Gastrocnemius medialis (tissue), 4 donors: ENCODE results near the gene PLCL1. TPM values are rescaled to one million over a fixed set of nuclear protein-coding genes. Genes with fewer than 3 reads are reported as not detected.
A peak's percentile ranks its signal among the peaks of the same experiment; 100 is the strongest.

ENCODE experiments used
- ATAC-seq, 2 donors: fragments of 150-250 bp; one replicate each; pipeline ENCODE4 v1.9.1; 2016
- DNase-seq, 2 donors: peaks; one replicate each; pipeline ENCODE4 v3.0.0-alpha.2; 2019
- H3K27ac ChIP-seq, 4 donors: fragments of 200-600 bp; sonication (generic); 1 replicate in 1 of 4; 2 replicates in 3 of 4; pipeline ENCODE4 v1.5.1; 2016 to 2018; ENCODE audit warnings: mild to moderate bottlenecking in 2 of 4, moderate library complexity in 1 of 4
- H3K27me3 ChIP-seq, 3 donors: fragments of 200-600 bp; sonication (generic) in 2 of 3; 1 replicate in 1 of 3; 2 replicates in 2 of 3; pipeline versions ENCODE4 v1.5.1 to v1.6.0; 2016 to 2019; ENCODE audit warnings: mild to moderate bottlenecking in 1 of 3, moderate library complexity in 1 of 3
- H3K36me3 ChIP-seq, 2 donors: fragments of 200-600 bp; sonication (generic) in 1 of 2; one replicate each; pipeline ENCODE4 v1.5.1; 2017 to 2018
- H3K4me1 ChIP-seq, 2 donors: fragments of 200-600 bp; sonication (generic) in 1 of 2; one replicate each; pipeline ENCODE4 v1.5.1; 2016 to 2017; ENCODE audit warnings: mild to moderate bottlenecking in 2 of 2
- H3K4me3 ChIP-seq, 4 donors: fragments of 200-600 bp; sonication (generic) in 3 of 4; 1 replicate in 1 of 4; 2 replicates in 3 of 4; pipeline ENCODE4 v1.5.1; 2016 to 2019; ENCODE audit warnings: mild to moderate bottlenecking in 2 of 4
- H3K9me3 ChIP-seq, 3 donors: fragments of 200-600 bp; sonication (generic) in 2 of 3; 1 replicate in 1 of 3; 2 replicates in 2 of 3; pipeline ENCODE4 v1.5.1; 2016 to 2019
- CTCF ChIP-seq, 5 experiments: fragments of 450-650 bp in 3 of 5; fragments of 200-600 bp in 2 of 5; sonication (generic) in 2 of 5; IDR thresholded peaks in 4 of 5; conservative IDR thresholded peaks in 1 of 5; 1 replicate in 4 of 5; 2 replicates in 1 of 5; pipeline ENCODE4 v1.5.1; 2016 to 2019; ENCODE audit warnings: antibody characterized with exemption in 5 of 5, mild to moderate bottlenecking in 3 of 5, moderate library complexity in 3 of 5
- POLR2A ChIP-seq, 2 donors: fragments of 450-650 bp; IDR thresholded peaks; one replicate each; pipeline ENCODE4 v1.6.1; 2017; ENCODE audit warnings: antibody characterized with exemption in 2 of 2, mild to moderate bottlenecking in 2 of 2, moderate library complexity in 2 of 2
- in situ Hi-C, 4 donors: fragments of 200-750 bp; cut with MboI; loops; one replicate each; pipeline versions ENCODE4 v1.15.0 to v1.8.0; 2017; ENCODE audit warnings: low sequenced_read_pairs in 4 of 4
- intact Hi-C: fragments of 100-400 bp; cut with DNase I; formaldehyde crosslinking; loops from one replicate; pipeline ENCODE4 v1.15.1; 2023; ENCODE audit warnings: low total_unique reads
- total RNA-seq, 4 donors: library from RNA; depleted of rRNA; stranded (reverse); fragments of >200 nt; gene quantifications; one replicate each; pipeline versions ENCODE4 v1.1.0 to v1.2.3, GENCODE V29; 2016

PLCL1 gene
- total RNA-seq, 4 donors from 2014 or later: 5.9 to 10.7 (median 9.8) TPM

- in situ Hi-C loops (no loop called here), intact Hi-C loops (no loop called here)
- no peaks in the 10 kb centered on the region for H3K9me3 ChIP-seq
- DNase-seq (no peak), ATAC-seq (no peak)
- H3K4me1 ChIP-seq: peaks cover 42 to 54% of the 10 kb centered on the region in 2 donors
- no peak overlapping the region for H3K4me3 ChIP-seq
- H3K27ac ChIP-seq: no peak overlapping the region
- no peaks in the 10 kb centered on the region for H3K36me3 ChIP-seq
- no peaks in the 10 kb centered on the region for H3K27me3 ChIP-seq
- TF ChIP-seq POLR2A (IDR thresholded peaks at IDR 0.05): no peak
- no peak for TF ChIP-seq CTCF (IDR thresholded peaks at IDR 0.05 in 4 of 5, conservative IDR thresholded peaks at IDR 0.05 in 1 of 5)
Observed at GRCh38 chr2:197894751-197895274, 90.4 kb downstream of the PLCL1 start.

DNA sequence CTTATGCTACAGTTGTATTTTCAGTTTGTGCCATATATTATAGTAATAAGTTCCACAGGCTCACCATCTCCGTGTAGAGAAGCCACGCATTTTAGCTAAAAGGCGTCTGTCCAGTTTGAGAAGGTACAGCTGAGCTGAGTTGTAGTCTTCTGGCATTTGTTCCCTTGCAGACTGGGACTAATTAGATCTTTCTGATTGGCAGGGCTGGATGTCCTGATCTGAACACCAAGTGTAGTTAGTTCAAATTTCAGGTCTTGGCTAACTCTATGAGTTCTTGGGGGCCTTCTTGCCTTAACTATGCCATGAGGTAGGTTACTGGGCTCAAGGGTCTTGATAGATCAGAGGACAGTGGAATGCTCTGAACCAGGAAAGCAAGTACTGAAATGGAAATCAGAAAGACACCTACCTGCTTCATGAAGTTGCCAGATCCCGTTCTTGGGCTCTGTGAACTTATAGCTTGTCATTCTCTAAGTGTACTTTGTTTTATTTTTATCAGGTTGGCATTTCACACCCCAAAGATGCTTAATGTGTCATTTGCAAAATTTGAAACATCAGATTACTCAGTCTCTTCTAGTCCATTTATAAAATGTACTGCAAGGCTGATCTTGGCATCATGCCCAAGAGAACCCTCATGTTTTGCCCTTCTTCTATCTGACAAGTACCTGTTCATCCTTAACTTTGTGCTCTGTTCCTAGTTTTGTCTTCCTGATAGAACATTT is 93.7 kb downstream of the PLCL1 start:
- intact Hi-C loops: no loop called here
- peak; percentile 47 to 72 for ATAC-seq
- H3K36me3 ChIP-seq: no peaks in the 10 kb centered on the region
- H3K27me3 ChIP-seq: no peaks in the 10 kb centered on the region
- in situ Hi-C loops: no loop called here
- TF ChIP-seq POLR2A (IDR thresholded peaks at IDR 0.05) (no peak), CTCF (IDR thresholded peaks at IDR 0.05 in 4 of 5, conservative IDR thresholded peaks at IDR 0.05 in 1 of 5) (no peak)
- peak overlapping the region in 1 of 4 donors; percentile 1 for H3K4me3 ChIP-seq
- H3K4me1 ChIP-seq: peaks cover 27 to 53% of the 10 kb centered on the region in 2 donors
- no peaks in the 10 kb centered on the region for H3K9me3 ChIP-seq
- H3K27ac ChIP-seq: peak overlapping the region in 2 of 4 donors; percentile 6 to 66
- DNase-seq: no peak

- no peak for DNase-seq
- H3K4me1 ChIP-seq: peaks cover 14 to 37% of the 10 kb centered on the region in 2 donors
- no peak overlapping the region for H3K4me3 ChIP-seq
- H3K27me3 ChIP-seq: no peaks in the 10 kb centered on the region
- in situ Hi-C loops: no loop called here
- H3K36me3 ChIP-seq: no peaks in the 10 kb centered on the region
- no peak for TF ChIP-seq CTCF (IDR thresholded peaks at IDR 0.05 in 4 of 5, conservative IDR thresholded peaks at IDR 0.05 in 1 of 5)
- no peak for TF ChIP-seq POLR2A (IDR thresholded peaks at IDR 0.05)
- intact Hi-C loops: no loop called here
- no peak for ATAC-seq
- H3K27ac ChIP-seq: no peak overlapping the region
- no peaks in the 10 kb centered on the region for H3K9me3 ChIP-seq
Observed at GRCh38 chr2:197904446-197904845, 100.1 kb downstream of the PLCL1 start.

DNA sequence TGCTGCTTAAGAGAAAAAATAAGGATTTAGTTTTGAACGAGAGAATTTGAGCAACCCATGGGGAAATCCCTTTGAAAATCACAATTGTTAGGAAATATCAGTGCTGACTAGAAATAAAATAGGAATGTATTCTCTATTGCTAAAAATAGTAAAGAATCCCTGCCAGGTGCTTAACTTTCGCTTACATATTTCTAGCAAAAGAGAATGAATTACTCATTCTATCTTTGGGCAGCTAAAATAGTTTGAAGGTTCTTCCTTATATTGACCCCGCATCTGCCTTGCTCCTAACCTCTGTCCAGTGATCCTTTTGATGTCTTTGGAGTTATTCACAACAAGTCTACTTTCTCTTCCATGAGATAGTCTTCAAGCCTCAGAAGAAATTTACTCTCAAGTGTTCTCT is 103.8 kb downstream of the PLCL1 start:
- H3K27ac ChIP-seq: peak overlapping the region in 1 of 4 donors; percentile 11
- ATAC-seq: no peak

More for the DNA sequence above, 103.8 kb downstream of the PLCL1 start:
- H3K36me3 ChIP-seq: no peaks in the 10 kb centered on the region
- no peaks in the 10 kb centered on the region for H3K27me3 ChIP-seq
- no peaks in the 10 kb centered on the region for H3K9me3 ChIP-seq
- in situ Hi-C loops: no loop called here
- TF ChIP-seq CTCF (IDR thresholded peaks at IDR 0.05 in 4 of 5, conservative IDR thresholded peaks at IDR 0.05 in 1 of 5): no peak
- TF ChIP-seq POLR2A (IDR thresholded peaks at IDR 0.05): no peak
- DNase-seq: no peak
- H3K4me1 ChIP-seq: peaks cover 15 to 27% of the 10 kb centered on the region in 2 donors
- intact Hi-C loops: no loop called here
- no peak overlapping the region for H3K4me3 ChIP-seq
